Naive B cell (primary cell): ENCODE data around the gene TCEAL1. TPM values are rescaled to one million over a fixed set of nuclear protein-coding genes. Genes with fewer than 3 reads are reported as not detected.
"Not testable (repeated sequence)": the region's sequence is repeated elsewhere in the genome, so short reads cannot be mapped to it uniquely, and the experiment has no call there.

Source experiments
- ATAC-seq, 2 donors: fragments of 150-1000 bp; cut with Tn5 transposase; 2 replicates each; pipeline ENCODE4 v1.10.0; 2021; ENCODE audit warnings: low read depth in 2 of 2, mild to moderate bottlenecking in 2 of 2, moderate library complexity in 2 of 2
- DNase-seq: peaks from one replicate; pipeline ENCODE4 v3.0.0; 2022
- H3K27ac Mint-ChIP-seq, 6 donors: one replicate each; pipeline ENCODE4 v1.8.0; 2020 to 2022; ENCODE audit warnings: mild to moderate bottlenecking in 6 of 6, mixed read lengths in 6 of 6, moderate library complexity in 5 of 6, inconsistent platforms in 2 of 6
- H3K27me3 Mint-ChIP-seq, 3 donors: one replicate each; pipeline ENCODE4 v1.8.0; 2021 to 2022; ENCODE audit warnings: mixed read lengths in 3 of 3, mild to moderate bottlenecking in 1 of 3
- H3K36me3 Mint-ChIP-seq, 2 donors: one replicate each; pipeline ENCODE4 v1.8.0; 2020 to 2022; ENCODE audit warnings: mixed read lengths in 2 of 2, inconsistent platforms in 1 of 2, mild to moderate bottlenecking in 1 of 2
- H3K4me1 Mint-ChIP-seq, 3 donors: one replicate each; pipeline ENCODE4 v1.8.0; 2020 to 2022; ENCODE audit warnings: mixed read lengths in 3 of 3, inconsistent platforms in 1 of 3, mild to moderate bottlenecking in 1 of 3, moderate library complexity in 1 of 3
- H3K4me3 Mint-ChIP-seq, 8 donors: one replicate each; pipeline ENCODE4 v1.8.0; 2020 to 2022; ENCODE audit warnings: mild to moderate bottlenecking in 8 of 8, mixed read lengths in 8 of 8, moderate library complexity in 8 of 8, inconsistent platforms in 2 of 8
- H3K9me3 Mint-ChIP-seq, 7 donors: one replicate each; pipeline ENCODE4 v1.8.0; 2020 to 2022; ENCODE audit warnings: mixed read lengths in 7 of 7, mild to moderate bottlenecking in 5 of 7, inconsistent platforms in 2 of 7, moderate library complexity in 1 of 7
- polyA plus RNA-seq, 6 donors: library from polyadenylated mRNA; unstranded; fragments of 300-500 nt; fragmentation: Illumina TruSeq; gene quantifications; one replicate each; pipeline ENCODE4 v1.2.3, GENCODE V29; 2021; ENCODE audit warnings: low read depth in 6 of 6

TCEAL1 gene
- polyA plus RNA-seq, 6 donors from 2014 or later, result 23.2 to 74.4 (median 26.0) TPM

- DNase-seq (no peak), ATAC-seq (no peak)
- H3K9me3 Mint-ChIP-seq, result peaks cover 0 to 4% (median 0%) of the 10 kb centered on the region in 7 donors
- no peaks in the 10 kb centered on the region for H3K36me3 Mint-ChIP-seq
- no peaks in the 10 kb centered on the region for H3K4me1 Mint-ChIP-seq
- H3K27ac Mint-ChIP-seq, result no peak overlapping the region
- no peak overlapping the region for H3K4me3 Mint-ChIP-seq
- H3K27me3 Mint-ChIP-seq, result peaks cover 0 to 8% (median 0%) of the 10 kb centered on the region in 3 donors
These were observed 13.8 kb upstream of the TCEAL1 start for GRCh38 chrX:103614999-103615398.

DNA sequence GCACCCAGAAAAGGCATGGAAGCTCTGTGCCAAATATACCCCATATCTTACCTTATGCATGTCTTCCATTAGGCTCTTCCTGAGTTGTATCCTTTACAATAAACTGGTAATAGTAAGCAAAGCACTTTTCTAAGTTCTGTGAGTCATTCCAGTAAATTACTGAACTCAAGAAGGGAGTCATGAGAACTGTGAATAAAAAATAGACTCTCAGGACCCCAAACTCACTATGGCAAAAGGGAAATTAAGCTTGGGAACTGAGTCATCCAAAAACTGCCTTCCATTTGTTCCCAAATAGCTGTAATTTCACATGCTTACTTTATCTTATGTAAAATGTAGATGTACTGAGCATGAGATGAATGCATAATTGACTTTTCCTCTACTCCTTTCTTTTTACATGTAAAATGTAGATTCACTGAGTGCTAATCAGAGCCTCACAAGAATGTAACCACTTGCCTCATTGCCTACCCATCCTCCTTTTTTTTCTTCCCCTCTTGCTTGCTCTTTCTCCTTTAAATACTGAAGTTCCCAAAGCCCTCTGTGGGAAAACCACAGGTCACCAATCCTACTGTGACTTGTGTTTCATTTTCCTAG is 12.9 kb upstream of the TCEAL1 start:
- H3K9me3 Mint-ChIP-seq, result peaks cover 0 to 4% (median 0%) of the 10 kb centered on the region in 7 donors
- ATAC-seq (no peak), DNase-seq (no peak)
- no peaks in the 10 kb centered on the region for H3K4me1 Mint-ChIP-seq
- no peaks in the 10 kb centered on the region for H3K36me3 Mint-ChIP-seq
- no peak overlapping the region for H3K4me3 Mint-ChIP-seq
- H3K27me3 Mint-ChIP-seq, result peaks cover 0 to 8% (median 0%) of the 10 kb centered on the region in 3 donors
- no peak overlapping the region for H3K27ac Mint-ChIP-seq

DNA sequence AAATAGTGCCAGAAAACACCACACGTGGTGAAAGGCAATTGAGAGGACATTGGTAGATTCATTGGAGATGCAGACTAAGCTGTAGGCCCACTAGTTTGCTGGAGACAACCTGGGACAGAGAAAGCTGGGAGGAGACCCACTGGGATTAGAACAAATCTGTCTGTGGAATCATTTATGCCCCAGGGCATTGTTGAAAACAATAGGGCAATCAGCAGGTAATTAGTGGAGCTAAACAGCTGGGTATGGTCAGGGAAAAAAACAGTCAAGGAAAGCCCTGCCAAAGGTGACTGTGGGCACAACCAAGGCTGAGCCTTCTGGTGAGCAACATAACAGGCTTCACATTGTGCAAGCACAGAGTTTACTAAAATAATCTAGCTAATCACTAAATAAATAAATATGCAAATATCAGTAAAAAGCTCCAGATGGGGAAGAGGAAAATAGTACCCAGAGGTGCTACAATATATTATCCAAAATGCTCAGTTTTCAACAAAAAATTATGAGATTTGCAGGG is 12.0 kb upstream of the TCEAL1 start:
- Mint-ChIP-seq H3K4me1 (no peaks in the 10 kb centered on the region), H3K27ac (no peak overlapping the region), H3K4me3 (no peak overlapping the region), H3K27me3 (peaks cover 0 to 8% (median 0%) of the 10 kb centered on the region in 3 donors), H3K9me3 (peaks cover 0 to 4% (median 0%) of the 10 kb centered on the region in 7 donors), H3K36me3 (no peaks in the 10 kb centered on the region)
- ATAC-seq, result no peak
- no peak for DNase-seq

DNA sequence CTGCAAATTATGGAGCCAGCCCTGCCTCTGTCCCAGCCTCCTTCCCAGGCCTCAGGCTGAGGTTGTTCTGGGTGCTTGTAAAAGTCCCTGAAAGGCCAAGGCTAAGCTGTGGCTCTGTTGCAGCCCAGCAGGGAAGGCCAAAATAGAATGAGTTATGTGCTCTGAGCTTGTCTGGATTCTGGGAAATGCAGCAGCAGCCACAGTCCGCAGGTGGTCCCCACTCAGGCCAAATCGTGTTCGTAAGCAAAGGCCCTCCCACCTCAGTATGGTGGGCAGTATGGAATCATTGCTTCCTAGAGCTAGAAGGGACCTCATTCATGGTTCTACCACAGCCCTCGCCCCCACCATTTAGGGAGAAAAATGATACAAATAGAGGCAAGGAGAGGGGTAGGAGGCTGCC is 4.7 kb upstream of the TCEAL1 start:
- Mint-ChIP-seq H3K27me3 (no peaks in the 10 kb centered on the region), H3K36me3 (no peaks in the 10 kb centered on the region), H3K27ac (peak overlapping the region in 1 of 6 donors; percentile 80), H3K9me3 (no peaks in the 10 kb centered on the region), H3K4me3 (no peak overlapping the region), H3K4me1 (peaks cover 8 to 11% (median 9%) of the 10 kb centered on the region in 3 donors)
- DNase-seq (no peak), ATAC-seq (no peak)

DNA sequence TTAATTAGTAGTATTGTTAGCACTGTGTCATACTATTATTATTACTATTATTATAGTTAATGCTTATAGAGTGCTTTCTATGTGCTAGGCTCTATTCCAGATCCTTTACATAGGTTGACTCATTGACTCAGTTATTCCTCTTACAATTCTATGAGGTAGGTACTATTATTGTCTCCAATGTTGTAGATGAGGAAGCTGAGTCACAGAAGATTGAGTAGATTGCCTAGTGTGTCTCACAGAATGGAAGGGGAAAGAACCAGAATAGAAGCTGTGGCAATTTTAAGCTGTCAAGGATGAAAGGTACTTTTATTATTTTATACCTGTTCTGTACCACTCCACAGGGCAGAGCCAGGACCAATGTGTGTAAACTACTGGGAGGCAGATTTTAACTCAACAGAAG is 1.9 kb upstream of the TCEAL1 start:
- no peak for ATAC-seq
- Mint-ChIP-seq H3K27ac (no peak overlapping the region), H3K27me3 (no peaks in the 10 kb centered on the region), H3K4me1 (peaks cover 14 to 24% (median 20%) of the 10 kb centered on the region in 3 donors), H3K36me3 (no peaks in the 10 kb centered on the region), H3K9me3 (peaks cover 0 to 2% (median 0%) of the 10 kb centered on the region in 7 donors), H3K4me3 (peak overlapping the region in 1 of 8 donors; percentile 74)
- DNase-seq, result no peak

GRCh38 chrX:103629318-103630170 is 769 bp downstream of the TCEAL1 start:
- DNase-seq (peak; percentile 27), ATAC-seq (peak; percentile 58 to 60)
- H3K4me3 Mint-ChIP-seq, result peak overlapping the region; percentile 71 to 94 (median 90)
- H3K27ac Mint-ChIP-seq, result peak overlapping the region; percentile 69 to 95 (median 88)
- H3K36me3 Mint-ChIP-seq, result no peaks in the 10 kb centered on the region
- peaks cover 12 to 24% (median 20%) of the 10 kb centered on the region in 3 donors for H3K4me1 Mint-ChIP-seq
- H3K27me3 Mint-ChIP-seq, result no peaks in the 10 kb centered on the region
- peaks cover 0 to 2% (median 0%) of the 10 kb centered on the region in 7 donors for H3K9me3 Mint-ChIP-seq

- DNase-seq (no peak), ATAC-seq (no peak)
- Mint-ChIP-seq H3K27ac (peak overlapping the region in 4 of 6 donors; percentile 80 to 93 (median 84)), H3K4me3 (peak overlapping the region; percentile 71 to 94 (median 90)), H3K27me3 (no peaks in the 10 kb centered on the region), H3K36me3 (no peaks in the 10 kb centered on the region), H3K9me3 (peaks cover 0 to 2% (median 0%) of the 10 kb centered on the region in 7 donors), H3K4me1 (peaks cover 11 to 24% (median 20%) of the 10 kb centered on the region in 3 donors)
These were observed 1.4 kb downstream of the TCEAL1 start for GRCh38 chrX:103630171-103630511.

- DNase-seq (no peak), ATAC-seq (no peak)
- Mint-ChIP-seq H3K27ac (no peak overlapping the region), H3K9me3 (peaks cover 0 to 2% (median 0%) of the 10 kb centered on the region in 7 donors), H3K4me3 (peak overlapping the region in 1 of 8 donors; percentile 64), H3K4me1 (peaks cover 10 to 24% (median 20%) of the 10 kb centered on the region in 3 donors), H3K36me3 (no peaks in the 10 kb centered on the region), H3K27me3 (no peaks in the 10 kb centered on the region)
These were observed 2.4 kb downstream of the TCEAL1 start for GRCh38 chrX:103631145-103631544.

DNA sequence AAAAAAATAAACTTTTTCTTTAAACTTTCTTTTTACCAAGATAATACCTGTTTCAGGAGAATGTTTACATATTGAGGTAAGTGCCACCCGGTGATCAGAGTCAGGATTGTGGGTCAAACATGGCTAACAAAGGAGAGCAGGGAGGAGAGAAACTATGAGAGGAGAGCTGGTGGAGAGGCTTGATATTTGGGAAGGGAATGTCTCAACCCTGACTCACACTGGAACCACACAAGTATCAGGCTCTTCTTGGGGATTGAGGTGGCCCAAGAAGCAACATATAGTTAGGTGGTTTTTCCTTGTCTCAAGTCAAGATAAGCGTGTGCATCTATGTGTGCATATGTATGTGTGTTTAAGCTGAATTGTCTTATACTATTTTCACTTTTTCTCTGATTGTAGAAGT is 6.7 kb downstream of the TCEAL1 start:
- DNase-seq, result no peak
- H3K4me1 Mint-ChIP-seq, result no peaks in the 10 kb centered on the region
- no peak overlapping the region for H3K27ac Mint-ChIP-seq
- no peaks in the 10 kb centered on the region for H3K27me3 Mint-ChIP-seq
- H3K36me3 Mint-ChIP-seq, result no peaks in the 10 kb centered on the region
- no peaks in the 10 kb centered on the region for H3K9me3 Mint-ChIP-seq
- no peak overlapping the region for H3K4me3 Mint-ChIP-seq
- no peak for ATAC-seq

- no peaks in the 10 kb centered on the region for H3K9me3 Mint-ChIP-seq
- H3K36me3 Mint-ChIP-seq, result no peaks in the 10 kb centered on the region
- H3K27ac Mint-ChIP-seq, result no peak overlapping the region
- DNase-seq, result no peak
- peaks cover 0 to 13% (median 4%) of the 10 kb centered on the region in 3 donors for H3K27me3 Mint-ChIP-seq
- no peak for ATAC-seq
- H3K4me1 Mint-ChIP-seq, result no peaks in the 10 kb centered on the region
- no peak overlapping the region for H3K4me3 Mint-ChIP-seq
These were observed 9.0 kb downstream of the TCEAL1 start for GRCh38 chrX:103637604-103638338.

DNA sequence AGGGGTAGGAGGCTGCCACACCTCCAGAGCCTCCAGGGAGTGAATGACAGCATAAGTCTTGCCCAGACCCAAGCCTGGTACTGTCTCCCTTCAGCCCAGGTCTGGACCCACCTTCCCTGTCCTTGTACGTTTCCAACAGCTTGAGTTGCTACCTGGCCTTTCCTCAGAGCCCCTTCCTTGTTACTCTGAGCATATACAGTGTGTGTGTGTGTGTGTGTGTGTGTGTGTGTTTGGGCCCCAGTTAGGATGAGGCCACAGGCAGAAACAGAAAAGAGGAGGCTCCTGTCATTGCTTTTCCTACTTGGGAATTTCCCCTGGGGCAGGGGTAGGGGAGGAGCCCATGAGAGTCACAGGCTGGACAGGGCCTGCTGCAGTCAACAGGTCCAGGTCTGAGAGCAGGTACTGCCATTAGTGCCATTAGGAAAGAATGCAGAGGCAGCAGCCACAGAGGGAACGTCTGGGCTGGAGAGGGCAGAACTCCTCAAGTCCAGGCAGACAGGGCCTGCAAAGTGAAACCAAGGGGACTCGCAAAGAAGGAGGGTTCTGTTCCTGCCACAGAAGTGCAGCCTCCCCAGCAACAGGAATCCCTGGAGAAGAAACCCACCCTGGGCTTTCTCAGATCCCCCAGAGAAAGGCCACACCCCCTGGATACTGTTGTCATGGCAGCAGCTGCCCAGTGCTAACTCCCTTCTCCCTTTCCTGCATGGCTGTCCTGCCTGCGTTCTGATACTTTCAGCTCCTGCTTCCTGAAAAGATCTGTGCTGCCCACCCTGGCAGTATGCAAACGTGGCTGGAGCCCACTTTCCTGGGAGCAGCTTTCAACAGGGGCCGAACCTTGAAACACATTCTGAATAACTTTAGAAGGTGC is 9.9 kb downstream of the TCEAL1 start:
- not testable (repeated sequence) for ATAC-seq, H3K4me3 Mint-ChIP-seq, H3K9me3 Mint-ChIP-seq, DNase-seq, H3K27ac Mint-ChIP-seq, H3K36me3 Mint-ChIP-seq, H3K4me1 Mint-ChIP-seq
- peaks cover 4 to 20% (median 4%) of the 10 kb centered on the region in 3 donors for H3K27me3 Mint-ChIP-seq

DNA sequence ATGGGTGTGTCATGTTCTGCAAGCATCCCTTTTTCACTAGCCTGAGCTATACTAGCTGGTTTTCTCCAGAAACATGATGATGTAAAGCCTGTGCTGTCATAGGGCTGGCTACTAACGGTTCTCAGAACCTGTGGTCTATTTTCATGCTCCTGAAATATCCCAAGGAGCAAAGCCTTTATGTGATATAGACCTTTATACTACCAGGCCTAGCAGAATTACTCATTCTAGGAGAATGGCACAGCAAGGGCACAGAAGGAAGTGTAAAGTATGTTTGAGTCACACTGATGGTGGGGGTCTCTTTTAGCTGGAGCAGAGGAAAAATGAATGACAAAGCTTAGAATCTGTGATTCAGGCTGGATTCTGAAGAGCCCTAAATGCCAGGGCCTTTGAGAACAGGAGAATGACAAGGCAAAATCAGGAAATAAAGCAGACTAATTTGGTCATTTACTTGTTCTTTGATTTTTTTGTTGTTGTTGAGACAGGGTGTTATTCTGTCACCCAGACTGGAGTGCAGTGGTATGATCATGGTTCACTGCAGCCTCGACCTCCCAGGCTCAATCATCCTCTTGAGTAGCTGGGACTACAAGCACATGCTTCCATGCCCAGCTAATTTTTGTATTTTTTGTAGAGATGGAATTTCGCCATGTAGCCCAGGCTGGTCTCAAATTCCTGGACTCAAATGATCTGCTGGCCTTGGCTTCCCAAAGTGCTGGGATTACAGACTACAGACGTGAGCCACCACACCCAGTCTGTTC is 11.8 kb downstream of the TCEAL1 start:
- peak overlapping the region in 2 of 6 donors; percentile 17 to 70 for H3K27ac Mint-ChIP-seq
- no peaks in the 10 kb centered on the region for H3K36me3 Mint-ChIP-seq
- no peak for ATAC-seq
- H3K4me1 Mint-ChIP-seq, result no peaks in the 10 kb centered on the region
- no peak for DNase-seq
- H3K27me3 Mint-ChIP-seq, result peaks cover 4 to 38% (median 21%) of the 10 kb centered on the region in 3 donors
- no peak overlapping the region for H3K4me3 Mint-ChIP-seq
- peaks cover 0 to 3% (median 0%) of the 10 kb centered on the region in 7 donors for H3K9me3 Mint-ChIP-seq
